Measurements from ENCODE around the gene NEUROD6.

Gene NEUROD6

GRCh38 chr7:31333291-31333690 lies 7.2 kb downstream of the NEUROD6 start:
- DNase-seq = no peak

DNA sequence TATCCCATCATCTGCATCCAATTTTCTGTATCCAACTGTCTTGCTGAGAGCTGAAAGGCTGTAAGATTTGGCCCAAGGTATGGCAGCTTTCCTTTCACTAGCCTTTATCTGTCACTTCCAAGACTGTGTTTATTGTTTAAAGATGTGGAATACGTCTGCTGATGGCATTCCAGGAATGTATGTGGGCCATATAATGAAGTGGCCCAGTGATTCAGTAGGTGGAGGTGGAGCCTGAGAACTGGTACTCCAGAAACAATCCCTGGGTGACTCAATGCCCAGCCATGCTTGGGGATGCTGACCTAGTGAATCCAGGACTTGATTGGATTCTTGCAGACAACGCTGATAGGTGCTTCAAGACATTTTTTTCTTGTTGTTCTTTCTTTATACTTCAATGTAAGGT lies 13.5 kb downstream of the NEUROD6 start:
- no peak for DNase-seq

DNA sequence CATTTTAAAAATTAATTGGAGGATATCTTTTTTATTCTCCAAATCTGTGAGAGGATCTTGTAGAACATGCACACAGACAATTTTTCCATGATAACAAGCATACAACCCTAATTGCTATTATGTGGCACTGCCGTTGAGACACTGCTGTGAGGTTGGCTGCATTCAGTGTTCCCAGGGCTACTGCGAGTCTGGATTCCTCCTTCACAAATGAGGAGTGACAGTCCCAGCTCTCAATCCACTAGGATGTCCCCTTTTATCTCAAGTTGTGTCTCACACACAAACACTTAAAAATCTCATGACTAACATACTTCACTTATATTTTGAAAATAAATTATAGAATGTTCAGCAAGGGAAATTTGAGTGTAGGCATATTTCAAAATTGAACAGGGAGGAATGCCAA lies 14.1 kb downstream of the NEUROD6 start:
- DNase-seq = no peak

DNA sequence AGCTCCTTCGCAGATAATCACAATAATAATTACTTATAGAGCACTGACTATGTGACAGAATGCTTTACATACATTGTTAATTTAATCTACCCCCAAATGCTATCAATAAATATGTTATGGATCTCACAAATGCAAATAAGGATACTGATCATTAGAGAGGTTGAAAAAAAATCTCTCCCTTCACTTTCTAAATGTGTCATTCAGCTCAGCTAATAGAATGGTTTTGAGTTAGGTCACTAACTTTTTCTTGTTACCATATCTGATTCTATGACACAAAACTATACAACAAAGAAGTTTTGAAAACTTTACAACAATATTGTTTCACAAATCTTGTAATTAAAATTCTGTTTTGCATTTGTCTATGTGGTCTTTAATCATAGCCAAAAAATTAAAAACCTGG lies 17.4 kb downstream of the NEUROD6 start:
- DNase-seq = no peak

GRCh38 chr7:31320675-31321074 lies 19.9 kb downstream of the NEUROD6 start:
- no peak for DNase-seq

DNA sequence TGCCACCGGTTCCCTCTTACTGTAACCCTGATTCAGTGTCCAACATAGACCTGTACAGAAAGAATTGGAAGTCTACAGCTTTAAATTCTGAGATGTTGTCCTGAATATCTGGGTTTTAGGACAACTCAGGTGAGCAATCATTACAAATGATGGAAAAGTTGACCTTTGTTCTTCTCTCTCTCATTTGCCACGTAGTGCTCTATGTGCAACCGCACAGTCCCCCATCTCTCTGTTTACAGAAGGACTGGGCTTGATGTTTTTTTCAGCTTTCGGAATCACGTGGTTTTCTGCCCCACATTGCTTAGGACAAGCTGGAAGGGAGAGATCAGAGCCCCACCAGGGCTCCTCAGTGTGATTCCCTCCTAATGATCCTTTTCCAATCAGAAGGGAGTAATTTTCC lies 22.2 kb downstream of the NEUROD6 start:
- DNase-seq = no peak

- DNase-seq = no peak
These were observed 23.6 kb downstream of the NEUROD6 start for GRCh38 chr7:31316876-31317275.

DNA sequence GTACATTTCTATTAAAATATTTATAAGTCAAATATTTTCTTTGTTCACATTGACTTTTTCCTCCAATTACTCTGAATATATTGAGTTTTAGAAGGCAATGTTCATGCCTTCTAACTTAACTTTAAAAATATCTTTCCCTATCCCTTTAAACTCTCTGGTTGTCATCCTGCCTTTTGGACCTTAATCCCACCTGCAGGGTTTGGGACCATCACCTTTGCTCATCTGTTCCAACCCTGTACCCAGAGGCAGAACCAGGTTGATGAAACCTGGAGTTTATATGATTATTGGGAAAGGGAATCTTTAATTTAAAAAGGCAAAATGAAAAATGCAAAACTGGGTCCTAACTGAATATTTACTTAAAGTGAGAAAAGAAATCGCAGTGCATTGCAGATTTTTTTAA lies 24.8 kb downstream of the NEUROD6 start:
- no peak for DNase-seq

DNA sequence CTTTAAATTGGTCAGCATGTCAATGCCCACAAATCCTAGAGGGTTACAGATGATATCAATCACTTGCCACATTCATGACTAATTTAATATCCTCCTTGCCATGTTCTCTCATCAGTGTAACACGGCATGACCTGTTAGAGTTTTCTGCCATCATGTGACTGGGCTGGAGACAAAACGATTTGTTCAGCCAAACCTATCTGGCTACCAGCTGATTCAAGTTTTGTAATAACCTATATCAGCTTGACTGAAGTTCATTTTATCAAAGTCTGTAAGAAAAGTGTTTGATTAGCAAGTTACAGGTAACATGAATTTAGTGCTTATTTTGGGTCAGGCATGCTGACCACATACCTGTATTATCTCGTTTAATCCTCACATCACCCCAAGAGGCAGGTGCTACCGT lies 25.7 kb downstream of the NEUROD6 start:
- no peak for DNase-seq

- DNase-seq = no peak
These were observed 27.6 kb downstream of the NEUROD6 start for GRCh38 chr7:31312889-31313288.

- no peak for DNase-seq
These were observed 29.0 kb downstream of the NEUROD6 start for GRCh38 chr7:31311552-31311951.

DNA sequence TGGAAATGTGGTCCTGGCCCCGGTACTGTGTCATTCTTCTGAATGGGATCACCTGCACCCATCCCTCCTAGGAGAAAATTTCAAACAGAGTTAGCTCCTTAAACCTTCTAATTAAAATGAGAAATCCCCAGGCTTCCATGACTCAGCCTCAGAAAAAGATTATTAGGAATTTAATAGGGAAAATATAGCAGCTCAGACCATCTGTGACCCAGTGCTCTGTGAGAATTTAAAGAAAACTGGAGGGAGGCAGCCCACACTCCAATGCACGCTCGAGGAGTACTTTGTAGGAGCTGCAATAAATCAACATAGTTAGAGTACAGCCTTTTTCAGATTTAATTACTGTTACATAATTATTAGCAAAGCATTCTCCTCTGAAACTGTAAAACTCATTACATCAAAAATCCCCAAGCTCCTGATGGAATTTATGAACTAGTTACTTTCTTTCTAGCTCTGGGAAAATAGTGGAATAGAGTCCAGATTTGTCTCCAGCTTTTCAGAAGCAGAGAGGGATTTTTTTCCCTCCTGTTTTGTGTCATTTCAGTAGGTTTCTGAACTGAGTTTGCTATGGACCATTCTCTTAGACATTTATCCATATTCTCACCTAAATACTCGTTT lies 30.1 kb downstream of the NEUROD6 start:
- no peak for DNase-seq

DNA sequence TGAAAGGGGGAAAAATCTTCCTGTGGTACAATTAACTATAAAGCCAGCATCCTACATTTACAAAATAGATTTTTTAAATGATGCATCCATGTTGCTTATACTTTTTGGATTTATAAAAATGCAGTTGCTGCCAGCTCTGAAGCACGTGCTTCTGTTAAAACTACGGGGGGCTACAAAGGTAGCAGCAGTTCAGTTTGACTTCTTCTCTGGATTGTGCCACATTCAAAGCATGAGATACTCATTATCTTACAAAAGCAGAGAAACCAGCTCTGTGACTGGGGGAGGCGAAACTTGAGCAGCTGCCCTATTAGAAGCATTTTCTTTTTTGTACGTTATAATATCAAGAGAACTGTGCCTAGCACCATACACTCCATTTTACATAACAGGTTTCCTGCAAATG lies 31.1 kb downstream of the NEUROD6 start:
- DNase-seq = no peak

DNA sequence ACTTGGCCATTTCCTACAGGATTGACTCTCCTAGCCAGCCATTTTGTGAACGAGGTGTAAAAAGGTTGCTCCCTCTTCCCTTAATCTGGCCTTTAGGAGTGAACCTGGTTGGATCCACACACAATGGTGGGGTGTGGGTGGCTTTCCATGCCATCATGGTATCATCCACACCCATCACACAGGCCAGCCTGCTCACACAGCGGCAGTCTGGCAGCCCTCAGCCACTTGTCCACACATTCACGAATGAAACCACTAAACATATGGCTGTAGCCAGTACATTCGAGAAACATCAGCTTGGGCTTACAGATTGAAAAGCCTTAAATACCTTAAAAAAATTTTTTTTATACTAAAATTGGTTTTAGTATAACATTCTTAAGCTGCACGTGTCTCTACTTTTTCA lies 31.9 kb downstream of the NEUROD6 start:
- no peak for DNase-seq

GRCh38 chr7:31307972-31308371 lies 32.6 kb downstream of the NEUROD6 start:
- DNase-seq = no peak

- no peak for DNase-seq
These were observed 35.3 kb downstream of the NEUROD6 start for GRCh38 chr7:31305260-31305659.

DNA sequence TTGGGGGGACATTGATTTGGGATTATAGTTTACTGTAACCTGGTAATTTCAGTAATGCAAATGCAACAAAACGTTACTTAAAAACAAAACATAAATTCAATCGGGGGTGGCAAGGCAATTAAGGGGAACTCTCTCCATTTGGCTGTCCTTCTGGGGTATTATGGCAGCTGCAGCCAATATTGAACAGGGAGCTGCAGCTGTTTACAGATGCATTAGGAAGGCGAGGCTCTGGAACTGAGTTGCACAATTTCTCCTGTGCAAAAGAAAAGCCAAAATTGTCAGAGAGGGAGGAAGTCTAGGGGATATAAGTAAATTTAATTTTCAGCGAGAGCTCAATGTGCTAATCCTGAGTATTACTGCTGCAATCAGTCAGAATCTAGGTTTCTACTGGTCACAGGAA lies 36.1 kb downstream of the NEUROD6 start:
- no peak for DNase-seq

DNA sequence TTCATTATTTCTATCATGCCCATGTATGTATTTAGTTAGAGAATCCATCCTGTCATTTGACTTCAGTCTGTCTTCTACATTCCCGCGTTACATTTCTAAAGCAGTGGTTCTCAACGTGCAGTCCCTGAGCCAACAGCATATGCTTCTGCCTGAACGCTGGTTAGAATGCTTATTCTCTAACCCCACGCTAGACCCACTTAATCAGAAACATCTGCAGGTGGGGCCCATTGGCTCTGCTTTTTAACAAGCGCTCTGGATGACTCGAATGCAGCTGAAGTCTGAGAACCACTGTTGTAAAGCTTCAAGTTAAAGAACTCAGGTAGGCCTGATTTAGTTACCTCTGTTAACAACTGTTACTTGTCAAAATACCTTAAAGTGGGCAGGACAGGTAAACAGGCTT lies 38.2 kb downstream of the NEUROD6 start:
- DNase-seq = no peak

DNA sequence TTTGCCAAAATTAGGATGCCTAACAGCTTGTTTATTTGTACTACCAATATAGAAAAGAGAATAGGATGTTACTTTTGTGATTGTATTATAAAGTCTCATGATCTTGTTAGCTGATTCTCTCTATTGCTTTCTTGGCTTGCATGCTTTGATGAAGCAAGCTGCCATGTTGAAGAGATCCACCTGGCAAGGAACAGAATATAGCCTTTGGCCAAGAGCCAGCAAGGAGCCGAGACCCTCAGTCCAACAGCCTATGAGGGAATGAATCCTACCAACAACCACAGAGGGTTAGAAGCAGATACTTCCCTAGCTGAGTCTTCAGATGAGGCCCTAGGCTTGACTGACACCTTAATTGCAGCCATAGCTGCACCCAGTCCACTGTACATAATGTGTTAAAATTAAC lies 41.2 kb downstream of the NEUROD6 start:
- DNase-seq = no peak

DNA sequence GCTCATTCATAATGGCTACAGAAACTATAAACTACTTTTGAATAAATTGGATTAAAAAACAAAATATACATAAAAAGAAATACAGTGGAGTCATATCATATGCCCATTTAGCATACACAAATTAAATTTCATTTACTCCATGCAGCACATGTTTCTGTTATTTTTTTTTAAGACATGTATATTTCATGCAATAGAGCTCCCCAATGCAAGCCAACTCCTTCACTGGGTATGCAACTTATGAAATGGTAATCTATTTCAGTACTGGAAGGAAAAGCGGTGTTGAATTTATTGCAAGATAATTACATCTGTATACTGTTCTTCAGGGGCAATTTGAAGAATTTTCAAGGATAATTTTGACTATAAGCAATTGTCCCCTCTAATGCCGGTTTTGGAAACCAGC lies 49.9 kb downstream of the NEUROD6 start:
- no peak for DNase-seq

All from activated effector memory CD4-positive, alpha-beta T cell treated with Interleukin-2 at 50 U/mL for 16 hours (primary cell).